Glomerular visceral epithelial cell (primary cell): ENCODE data around the gene SLAMF7.

Experiments
- DNase-seq: peaks from one replicate; pipeline ENCODE4 v3.0.0-alpha.2; 2016; ENCODE audit errors: extremely low spot score

The SLAMF7 gene

DNA sequence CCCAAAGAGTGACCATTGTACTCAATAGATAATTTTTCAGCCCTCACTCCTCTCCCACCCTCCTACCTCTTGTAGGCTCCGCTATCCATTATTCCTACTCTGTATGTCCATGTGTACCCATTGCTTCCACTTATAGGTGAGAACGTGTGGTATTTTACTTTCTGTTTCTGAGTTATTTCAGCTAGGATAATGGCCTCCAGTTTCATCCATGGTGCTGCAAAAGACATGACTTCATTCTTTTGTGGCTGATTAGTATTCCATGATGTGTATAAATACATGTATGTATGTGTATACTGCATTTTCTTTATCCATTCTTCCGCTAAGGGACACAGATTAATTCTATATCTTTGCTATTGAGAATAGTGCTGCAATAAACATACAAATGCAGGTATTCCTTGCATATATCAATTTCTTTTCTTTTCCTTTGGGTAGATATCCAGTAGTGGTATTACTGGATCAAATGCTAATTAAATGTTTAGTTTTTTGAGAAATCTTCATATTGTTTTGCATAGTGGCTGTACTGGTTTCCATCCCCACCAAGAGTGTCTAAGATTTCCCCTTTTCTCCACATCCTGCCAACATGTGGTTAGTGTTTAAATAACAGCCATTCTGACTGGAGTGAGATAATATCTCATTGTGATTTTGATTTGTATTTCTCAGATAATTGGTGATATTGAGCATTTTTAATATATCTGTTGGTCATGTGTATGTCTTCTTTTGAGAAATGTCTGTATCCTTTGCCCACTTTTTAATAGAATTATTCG, 61.8 kb downstream of the SLAMF7 start:
- no peak for DNase-seq

DNA sequence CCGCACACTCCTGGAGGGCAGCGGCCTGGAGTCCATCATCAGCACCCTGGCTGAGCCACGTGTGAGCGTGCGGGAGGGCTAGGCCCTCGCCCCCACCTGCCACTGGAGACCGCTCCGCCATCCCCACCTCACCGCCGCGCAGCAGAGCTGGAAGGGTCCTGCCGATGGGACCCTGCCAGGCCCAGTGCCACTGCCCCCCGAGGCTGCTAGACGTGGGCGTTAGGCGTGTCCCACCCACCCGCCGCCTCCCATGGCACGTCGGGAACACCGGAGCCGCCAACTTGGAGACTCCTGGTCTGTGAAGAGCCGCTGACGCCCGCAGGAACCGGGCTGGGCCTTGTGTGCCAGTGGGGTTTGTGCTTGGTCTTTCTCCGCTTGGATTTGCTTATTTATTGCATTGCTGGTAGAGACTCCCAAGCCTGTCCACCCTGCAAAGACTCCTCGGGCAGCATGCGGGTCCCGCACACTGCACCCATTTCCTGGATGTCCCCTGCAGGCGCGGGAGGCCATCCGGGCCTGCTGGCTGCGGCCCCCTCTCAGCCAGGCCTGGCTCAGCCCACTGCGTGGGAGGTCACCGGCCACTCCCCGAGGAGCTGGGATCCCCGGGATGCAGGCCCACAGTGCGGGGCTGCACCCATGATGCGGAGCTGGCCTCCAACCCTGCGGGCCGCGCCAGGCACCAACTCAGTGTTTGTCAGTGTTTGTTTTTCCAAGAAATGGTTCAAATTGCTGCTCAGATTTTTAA, 63.0 kb downstream of the SLAMF7 start:
- no peak for DNase-seq
